HepG2 (cell line): ENCODE measurements around the gene C9orf50. TPM values are rescaled to one million over a fixed set of nuclear protein-coding genes. Genes with fewer than 3 reads are reported as not detected.

Experiments used
- HNRNPH1 ChIP-seq: fragments of 200-400 bp; formaldehyde crosslinking; optimal IDR thresholded peaks from 2 replicates; pipeline ENCODE3; 2017; ENCODE audit warnings: mild to moderate bottlenecking, low read depth, low read length
- HNRNPK ChIP-seq: fragments of 200-400 bp; formaldehyde crosslinking; IDR thresholded peaks from 2 replicates; pipeline ENCODE4 v1.6.1; 2018; ENCODE audit warnings: low read length, low read depth, moderate library complexity, mild to moderate bottlenecking; ENCODE audit not compliant: poor library complexity, severe bottlenecking
- JUN ChIP-seq: sonication (generic); formaldehyde crosslinking; IDR thresholded peaks from 2 replicates; pipeline ENCODE4 v1.4.0; 2020; ENCODE audit warnings: mild to moderate bottlenecking, missing genetic modification reagents
- MEF2D ChIP-seq: sonication (generic); formaldehyde crosslinking; IDR thresholded peaks from 2 replicates; pipeline ENCODE4 v1.5.1; 2020; ENCODE audit warnings: mild to moderate bottlenecking, missing genetic modification reagents
- NFE2 ChIP-seq: sonication (generic); formaldehyde crosslinking; IDR thresholded peaks from 2 replicates; pipeline ENCODE4 v1.4.0; 2020; ENCODE audit warnings: missing genetic modification reagents
- PAWR ChIP-seq: sonication (generic); formaldehyde crosslinking; IDR thresholded peaks from 2 replicates; pipeline ENCODE4 v1.4.0; 2020; ENCODE audit warnings: missing genetic modification reagents, mild to moderate bottlenecking, borderline replicate concordance
- SALL1 ChIP-seq: sonication (generic); formaldehyde crosslinking; IDR thresholded peaks from 2 replicates; pipeline ENCODE4 v1.8.0; 2022; ENCODE audit warnings: mild to moderate bottlenecking, missing genetic modification reagents
- ZNF709 ChIP-seq: sonication (generic); formaldehyde crosslinking; IDR thresholded peaks from 2 replicates; pipeline ENCODE4 v1.5.0; 2020; ENCODE audit warnings: mild to moderate bottlenecking, missing genetic modification reagents
- ZSCAN22 ChIP-seq: sonication (generic); formaldehyde crosslinking; IDR thresholded peaks from 2 replicates; pipeline ENCODE4 v1.4.0; 2020; ENCODE audit warnings: mild to moderate bottlenecking, missing genetic modification reagents
- ZSCAN31 ChIP-seq: sonication (generic); formaldehyde crosslinking; IDR thresholded peaks from 2 replicates; pipeline ENCODE4 v1.5.0; 2020; ENCODE audit warnings: low read depth, mild to moderate bottlenecking, missing genetic modification reagents
- polyA plus RNA-seq, 8 experiments: library from polyadenylated mRNA; depleted of rRNA in 3 of 8; stranded (reverse) in 7 of 8; unstranded in 1 of 8; fragments of >200 nt; fragmentation: Illumina TruSeq in 4 of 8; extraction: Trizol in 4 of 8; gene quantifications; 2 replicates each; pipeline versions ENCODE4 v1.2.1 to v1.2.3, GENCODE V29; 2011 to 2016; ENCODE audit warnings: low read depth in 4 of 8, missing spikeins in 1 of 8, mixed read lengths in 1 of 8; ENCODE audit not compliant: insufficient read depth in 1 of 8
- total RNA-seq, 5 experiments: library from RNA; depleted of rRNA; stranded (reverse); fragments of >200 nt; fragmentation: Illumina TruSeq; extraction: Trizol; gene quantifications; 2 replicates each; pipeline ENCODE4 v1.2.3, GENCODE V29; 2016; ENCODE audit warnings: low read depth in 1 of 5
- TF ChIP-seq, protein P1 (sequence below): sonication (generic); formaldehyde crosslinking; IDR thresholded peaks from 2 replicates; pipeline ENCODE4 v1.4.0; 2020; ENCODE audit warnings: missing genetic modification reagents
- TF ChIP-seq, protein P2 (sequence below): sonication (generic); formaldehyde crosslinking; conservative IDR thresholded peaks from 2 replicates; pipeline ENCODE4 v1.4.0; 2020; ENCODE audit warnings: mild to moderate bottlenecking, missing genetic modification reagents, moderate library complexity
- TF ChIP-seq, protein P3 (sequence below): sonication (generic); formaldehyde crosslinking; IDR thresholded peaks from 2 replicates; pipeline ENCODE4 v1.5.0; 2020; ENCODE audit warnings: mild to moderate bottlenecking, missing genetic modification reagents
- TF ChIP-seq, protein P4 (sequence below): sonication (generic); formaldehyde crosslinking; IDR thresholded peaks from 2 replicates; pipeline ENCODE4 v1.8.1; 2023; ENCODE audit warnings: mild to moderate bottlenecking, missing genetic modification reagents
- TF ChIP-seq, protein P5 (sequence below): sonication (generic); formaldehyde crosslinking; IDR thresholded peaks from 2 replicates; pipeline ENCODE4 v1.8.0; 2022; ENCODE audit warnings: mild to moderate bottlenecking, missing genetic modification reagents, moderate library complexity

C9orf50 gene
- total and polyA plus RNA-seq, 2 of the 13 experiments (the other 11 are each of a cell fraction or from before 2014, with no cell fraction given): not detected

DNA sequence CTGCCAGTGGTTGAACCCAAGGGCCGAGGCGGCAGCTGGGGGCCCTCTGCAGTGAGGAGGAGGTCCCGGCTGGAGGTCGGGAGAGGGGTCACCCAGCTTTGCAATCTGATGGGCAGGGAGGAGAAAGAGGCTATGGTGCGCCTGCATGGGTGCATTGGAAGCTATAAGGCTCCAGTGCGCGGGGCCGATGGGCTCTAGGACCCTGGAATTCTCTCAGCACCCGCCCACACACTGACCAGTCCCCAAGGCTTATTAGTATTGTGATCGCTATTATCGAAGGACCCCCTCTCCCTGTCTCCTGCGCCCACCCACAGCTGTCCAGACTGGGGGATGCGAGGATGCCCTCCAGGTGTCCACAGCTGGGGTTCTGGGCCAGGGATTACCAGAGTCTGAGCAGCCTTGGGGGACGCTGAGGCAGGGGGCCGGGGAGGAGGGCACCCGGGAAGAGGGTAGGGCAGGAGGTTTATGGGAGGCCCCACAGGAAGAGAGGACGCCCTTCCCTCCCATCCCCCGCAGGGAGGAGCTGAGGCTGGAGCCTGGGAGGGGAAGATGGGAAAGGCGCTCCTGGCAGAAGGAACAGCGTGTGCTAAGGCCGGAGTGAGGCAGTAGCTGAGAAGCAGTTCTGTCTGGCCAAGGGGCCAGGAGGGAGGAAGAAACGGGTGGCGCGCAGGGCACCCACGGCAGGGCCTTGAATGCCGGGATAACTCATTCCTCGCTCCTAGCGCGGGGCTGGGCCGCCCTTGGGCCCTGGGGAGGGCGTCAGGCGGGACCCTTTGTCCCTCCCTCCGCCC lies 24.2 kb downstream of the C9orf50 start (continued):
- TF ChIP-seq MEF2D (CRISPR knock-in tag) (peak; percentile 47; the same call in 1 of the 2 replicates), JUN (CRISPR knock-in tag) (0 out of 2 replicates have a peak, but pooled peaks have one; percentile 5), PAWR (CRISPR knock-in tag) (no peak), NFE2 (CRISPR knock-in tag) (0 out of 2 replicates have a peak, but pooled peaks have one; percentile 14), ZNF709 (CRISPR knock-in tag) (peak; percentile 82), SALL1 (peak; percentile 44; the same call in 1 of the 2 replicates), HNRNPK (no peak), ZSCAN31 (no peak), ZSCAN22 (CRISPR knock-in tag) (peak; percentile 61; the same call in 1 of the 2 replicates), HNRNPH1 (peak; percentile 62)
- TF ChIP-seq, protein P1, sequence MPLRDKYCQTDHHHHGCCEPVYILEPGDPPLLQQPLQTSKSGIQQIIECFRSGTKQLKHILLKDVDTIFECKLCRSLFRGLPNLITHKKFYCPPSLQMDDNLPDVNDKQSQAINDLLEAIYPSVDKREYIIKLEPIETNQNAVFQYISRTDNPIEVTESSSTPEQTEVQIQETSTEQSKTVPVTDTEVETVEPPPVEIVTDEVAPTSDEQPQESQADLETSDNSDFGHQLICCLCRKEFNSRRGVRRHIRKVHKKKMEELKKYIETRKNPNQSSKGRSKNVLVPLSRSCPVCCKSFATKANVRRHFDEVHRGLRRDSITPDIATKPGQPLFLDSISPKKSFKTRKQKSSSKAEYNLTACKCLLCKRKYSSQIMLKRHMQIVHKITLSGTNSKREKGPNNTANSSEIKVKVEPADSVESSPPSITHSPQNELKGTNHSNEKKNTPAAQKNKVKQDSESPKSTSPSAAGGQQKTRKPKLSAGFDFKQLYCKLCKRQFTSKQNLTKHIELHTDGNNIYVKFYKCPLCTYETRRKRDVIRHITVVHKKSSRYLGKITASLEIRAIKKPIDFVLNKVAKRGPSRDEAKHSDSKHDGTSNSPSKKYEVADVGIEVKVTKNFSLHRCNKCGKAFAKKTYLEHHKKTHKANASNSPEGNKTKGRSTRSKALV (CRISPR knock-in tag): no peak; the same call in 1 of the 2 replicates
- TF ChIP-seq, protein P2, sequence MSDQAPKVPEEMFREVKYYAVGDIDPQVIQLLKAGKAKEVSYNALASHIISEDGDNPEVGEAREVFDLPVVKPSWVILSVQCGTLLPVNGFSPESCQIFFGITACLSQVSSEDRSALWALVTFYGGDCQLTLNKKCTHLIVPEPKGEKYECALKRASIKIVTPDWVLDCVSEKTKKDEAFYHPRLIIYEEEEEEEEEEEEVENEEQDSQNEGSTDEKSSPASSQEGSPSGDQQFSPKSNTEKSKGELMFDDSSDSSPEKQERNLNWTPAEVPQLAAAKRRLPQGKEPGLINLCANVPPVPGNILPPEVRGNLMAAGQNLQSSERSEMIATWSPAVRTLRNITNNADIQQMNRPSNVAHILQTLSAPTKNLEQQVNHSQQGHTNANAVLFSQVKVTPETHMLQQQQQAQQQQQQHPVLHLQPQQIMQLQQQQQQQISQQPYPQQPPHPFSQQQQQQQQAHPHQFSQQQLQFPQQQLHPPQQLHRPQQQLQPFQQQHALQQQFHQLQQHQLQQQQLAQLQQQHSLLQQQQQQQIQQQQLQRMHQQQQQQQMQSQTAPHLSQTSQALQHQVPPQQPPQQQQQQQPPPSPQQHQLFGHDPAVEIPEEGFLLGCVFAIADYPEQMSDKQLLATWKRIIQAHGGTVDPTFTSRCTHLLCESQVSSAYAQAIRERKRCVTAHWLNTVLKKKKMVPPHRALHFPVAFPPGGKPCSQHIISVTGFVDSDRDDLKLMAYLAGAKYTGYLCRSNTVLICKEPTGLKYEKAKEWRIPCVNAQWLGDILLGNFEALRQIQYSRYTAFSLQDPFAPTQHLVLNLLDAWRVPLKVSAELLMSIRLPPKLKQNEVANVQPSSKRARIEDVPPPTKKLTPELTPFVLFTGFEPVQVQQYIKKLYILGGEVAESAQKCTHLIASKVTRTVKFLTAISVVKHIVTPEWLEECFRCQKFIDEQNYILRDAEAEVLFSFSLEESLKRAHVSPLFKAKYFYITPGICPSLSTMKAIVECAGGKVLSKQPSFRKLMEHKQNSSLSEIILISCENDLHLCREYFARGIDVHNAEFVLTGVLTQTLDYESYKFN (CRISPR knock-in tag): peak; percentile 73
- TF ChIP-seq, protein P3, sequence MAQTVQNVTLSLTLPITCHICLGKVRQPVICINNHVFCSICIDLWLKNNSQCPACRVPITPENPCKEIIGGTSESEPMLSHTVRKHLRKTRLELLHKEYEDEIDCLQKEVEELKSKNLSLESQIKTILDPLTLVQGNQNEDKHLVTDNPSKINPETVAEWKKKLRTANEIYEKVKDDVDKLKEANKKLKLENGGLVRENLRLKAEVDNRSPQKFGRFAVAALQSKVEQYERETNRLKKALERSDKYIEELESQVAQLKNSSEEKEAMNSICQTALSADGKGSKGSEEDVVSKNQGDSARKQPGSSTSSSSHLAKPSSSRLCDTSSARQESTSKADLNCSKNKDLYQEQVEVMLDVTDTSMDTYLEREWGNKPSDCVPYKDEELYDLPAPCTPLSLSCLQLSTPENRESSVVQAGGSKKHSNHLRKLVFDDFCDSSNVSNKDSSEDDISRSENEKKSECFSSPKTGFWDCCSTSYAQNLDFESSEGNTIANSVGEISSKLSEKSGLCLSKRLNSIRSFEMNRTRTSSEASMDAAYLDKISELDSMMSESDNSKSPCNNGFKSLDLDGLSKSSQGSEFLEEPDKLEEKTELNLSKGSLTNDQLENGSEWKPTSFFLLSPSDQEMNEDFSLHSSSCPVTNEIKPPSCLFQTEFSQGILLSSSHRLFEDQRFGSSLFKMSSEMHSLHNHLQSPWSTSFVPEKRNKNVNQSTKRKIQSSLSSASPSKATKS (CRISPR knock-in tag): peak; percentile 54; the same call in 1 of the 2 replicates
- TF ChIP-seq, protein P4, sequence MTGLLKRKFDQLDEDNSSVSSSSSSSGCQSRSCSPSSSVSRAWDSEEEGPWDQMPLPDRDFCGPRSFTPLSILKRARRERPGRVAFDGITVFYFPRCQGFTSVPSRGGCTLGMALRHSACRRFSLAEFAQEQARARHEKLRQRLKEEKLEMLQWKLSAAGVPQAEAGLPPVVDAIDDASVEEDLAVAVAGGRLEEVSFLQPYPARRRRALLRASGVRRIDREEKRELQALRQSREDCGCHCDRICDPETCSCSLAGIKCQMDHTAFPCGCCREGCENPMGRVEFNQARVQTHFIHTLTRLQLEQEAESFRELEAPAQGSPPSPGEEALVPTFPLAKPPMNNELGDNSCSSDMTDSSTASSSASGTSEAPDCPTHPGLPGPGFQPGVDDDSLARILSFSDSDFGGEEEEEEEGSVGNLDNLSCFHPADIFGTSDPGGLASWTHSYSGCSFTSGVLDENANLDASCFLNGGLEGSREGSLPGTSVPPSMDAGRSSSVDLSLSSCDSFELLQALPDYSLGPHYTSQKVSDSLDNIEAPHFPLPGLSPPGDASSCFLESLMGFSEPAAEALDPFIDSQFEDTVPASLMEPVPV (CRISPR knock-in tag): no peak; the same call in 1 of the 2 replicates
- TF ChIP-seq, protein P5, sequence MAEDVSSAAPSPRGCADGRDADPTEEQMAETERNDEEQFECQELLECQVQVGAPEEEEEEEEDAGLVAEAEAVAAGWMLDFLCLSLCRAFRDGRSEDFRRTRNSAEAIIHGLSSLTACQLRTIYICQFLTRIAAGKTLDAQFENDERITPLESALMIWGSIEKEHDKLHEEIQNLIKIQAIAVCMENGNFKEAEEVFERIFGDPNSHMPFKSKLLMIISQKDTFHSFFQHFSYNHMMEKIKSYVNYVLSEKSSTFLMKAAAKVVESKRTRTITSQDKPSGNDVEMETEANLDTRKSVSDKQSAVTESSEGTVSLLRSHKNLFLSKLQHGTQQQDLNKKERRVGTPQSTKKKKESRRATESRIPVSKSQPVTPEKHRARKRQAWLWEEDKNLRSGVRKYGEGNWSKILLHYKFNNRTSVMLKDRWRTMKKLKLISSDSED (CRISPR knock-in tag): 0 out of 2 replicates have a peak, but pooled peaks have one; percentile 33
